Thoracic aorta (tissue), 2 donors: ENCODE results near the gene TGM4. TPM values are rescaled to one million over a fixed set of nuclear protein-coding genes. Genes with fewer than 3 reads are reported as not detected.

Experiments used
- ATAC-seq: fragments of 150-250 bp; one replicate; pipeline ENCODE4 v1.8.0; 2017; ENCODE audit warnings: low read depth; ENCODE audit not compliant: insufficient number of reproducible peaks, low FRiP score
- DNase-seq: peaks from one replicate; pipeline ENCODE4 v3.0.0-alpha.2; 2020; ENCODE audit warnings: low spot score
- H3K27ac ChIP-seq, 2 donors: fragments of 200-600 bp; sonication (generic); 1 replicate in 1 of 2; 2 replicates in 1 of 2; pipeline ENCODE4 v1.5.1; 2016; ENCODE audit warnings: mild to moderate bottlenecking in 2 of 2, moderate library complexity in 2 of 2
- H3K27me3 ChIP-seq: fragments of 200-600 bp; sonication (generic); replicated peaks from 2 replicates; pipeline ENCODE4 v1.6.0; 2016; ENCODE audit warnings: mild to moderate bottlenecking; ENCODE audit not compliant: insufficient read depth
- H3K36me3 ChIP-seq: fragments of 200-600 bp; sonication (generic); one replicate; pipeline ENCODE4 v1.5.1; 2016
- H3K4me1 ChIP-seq, 2 donors: fragments of 200-600 bp; sonication (generic); 1 replicate in 1 of 2; 2 replicates in 1 of 2; pipeline versions ENCODE4 v1.5.1 to v1.6.0; 2016; ENCODE audit warnings: low read depth in 2 of 2, mild to moderate bottlenecking in 1 of 2; ENCODE audit not compliant: control insufficient read depth in 1 of 2
- H3K4me3 ChIP-seq: fragments of 200-600 bp; sonication (generic); 2 replicates; pipeline ENCODE4 v1.5.1; 2016; ENCODE audit warnings: mild to moderate bottlenecking
- H3K9me3 ChIP-seq: fragments of 200-600 bp; sonication (generic); 2 replicates; pipeline ENCODE4 v1.5.1; 2016
- CTCF ChIP-seq: fragments of 200-600 bp; sonication (generic); IDR thresholded peaks from one replicate; pipeline ENCODE4 v1.5.1; 2019; ENCODE audit warnings: antibody characterized with exemption
- total RNA-seq, 2 donors: library from RNA; depleted of rRNA; stranded (reverse); fragments of >200 nt; gene quantifications; one replicate each; pipeline versions ENCODE4 v1.1.0 to v1.2.3, GENCODE V29; 2016

Gene TGM4
- total RNA-seq, 2 donors from 2014 or later, result not detected

GRCh38 chr3:44832965-44833364 lies 41.4 kb upstream of the TGM4 start:
- no peaks in the 10 kb centered on the region for H3K9me3 ChIP-seq
- no peaks in the 10 kb centered on the region for H3K36me3 ChIP-seq
- DNase-seq (no peak), ATAC-seq (no peak)
- no peaks in the 10 kb centered on the region for H3K4me1 ChIP-seq
- no peak for TF ChIP-seq CTCF
- H3K27ac ChIP-seq, result no peak overlapping the region
- no peak overlapping the region for H3K4me3 ChIP-seq
- no peaks in the 10 kb centered on the region for H3K27me3 ChIP-seq

GRCh38 chr3:44833394-44833793 lies 41.0 kb upstream of the TGM4 start:
- no peak overlapping the region for H3K4me3 ChIP-seq
- no peaks in the 10 kb centered on the region for H3K4me1 ChIP-seq
- H3K27ac ChIP-seq, result no peak overlapping the region
- H3K9me3 ChIP-seq, result no peaks in the 10 kb centered on the region
- no peaks in the 10 kb centered on the region for H3K27me3 ChIP-seq
- DNase-seq, result no peak
- no peaks in the 10 kb centered on the region for H3K36me3 ChIP-seq
- no peak for ATAC-seq
- TF ChIP-seq CTCF, result no peak

GRCh38 chr3:44835684-44836083 lies 38.7 kb upstream of the TGM4 start:
- H3K9me3 ChIP-seq, result no peaks in the 10 kb centered on the region
- H3K27me3 ChIP-seq, result no peaks in the 10 kb centered on the region
- ATAC-seq, result no peak
- no peaks in the 10 kb centered on the region for H3K36me3 ChIP-seq
- DNase-seq, result no peak
- TF ChIP-seq CTCF, result no peak
- H3K4me1 ChIP-seq, result no peaks in the 10 kb centered on the region
- no peak overlapping the region for H3K27ac ChIP-seq
- H3K4me3 ChIP-seq, result no peak overlapping the region

- DNase-seq, result no peak
- H3K9me3 ChIP-seq, result no peaks in the 10 kb centered on the region
- peaks cover 0 to 12% of the 10 kb centered on the region in 2 donors for H3K4me1 ChIP-seq
- H3K4me3 ChIP-seq, result no peak overlapping the region
- TF ChIP-seq CTCF, result no peak
- no peak for ATAC-seq
- no peaks in the 10 kb centered on the region for H3K27me3 ChIP-seq
- no peak overlapping the region for H3K27ac ChIP-seq
- H3K36me3 ChIP-seq, result no peaks in the 10 kb centered on the region
Measured at GRCh38 chr3:44842376-44842775, 32.0 kb upstream of the TGM4 start.

- no peaks in the 10 kb centered on the region for H3K36me3 ChIP-seq
- H3K4me3 ChIP-seq, result no peak overlapping the region
- TF ChIP-seq CTCF, result no peak
- DNase-seq (no peak), ATAC-seq (no peak)
- peak overlapping the region in 1 of 2 donors; percentile 14 for H3K27ac ChIP-seq
- H3K9me3 ChIP-seq, result no peaks in the 10 kb centered on the region
- H3K4me1 ChIP-seq, result peaks cover 0 to 12% of the 10 kb centered on the region in 2 donors
- no peaks in the 10 kb centered on the region for H3K27me3 ChIP-seq
Measured at GRCh38 chr3:44845528-44846520, 28.6 kb upstream of the TGM4 start.
